Left kidney (tissue), 2 donors: ENCODE measurements around the gene ARCN1. TPM values are rescaled to one million over a fixed set of nuclear protein-coding genes. Genes with fewer than 3 reads are reported as not detected.
"Not testable (repeated sequence)": the region's sequence is repeated elsewhere in the genome, so short reads cannot be mapped to it uniquely, and the experiment has no call there.

ENCODE experiments used
- DNase-seq: peaks from one replicate; pipeline ENCODE4 v3.0.0-alpha.2; 2013
- polyA plus RNA-seq: library from polyadenylated mRNA; unstranded; fragments of 120-200 nt; gene quantifications from one replicate; pipeline ENCODE4 v1.2.1, GENCODE V29; 2013; ENCODE audit not compliant: insufficient read length

The ARCN1 gene
- polyA plus RNA-seq, 1 donor: 191 TPM

DNA sequence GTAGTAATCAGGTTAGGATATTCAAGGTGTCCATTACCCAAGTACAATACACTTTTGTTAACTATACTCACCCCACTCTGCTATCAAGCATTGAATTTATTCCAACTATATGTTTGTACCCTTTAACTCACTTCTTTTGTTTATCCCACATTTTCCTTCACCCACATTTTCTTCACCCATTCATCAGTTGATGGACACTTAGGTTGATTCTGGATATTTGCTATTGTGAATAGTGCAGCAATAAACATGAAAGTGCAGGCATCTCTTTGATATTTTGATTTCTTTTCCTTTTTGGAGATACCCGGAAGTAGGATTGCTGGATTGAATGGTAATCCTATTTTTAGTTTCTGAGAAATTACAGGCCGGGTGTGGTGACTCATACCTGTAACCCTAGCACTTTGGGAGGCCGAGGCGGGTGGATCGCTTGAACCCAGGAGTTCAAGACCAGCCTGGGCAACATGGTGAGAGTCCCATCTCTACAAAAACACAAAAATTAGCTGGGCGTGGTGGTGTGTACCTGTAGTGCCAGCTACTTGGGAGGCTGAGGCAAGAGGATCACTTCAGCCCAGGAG is 34.7 kb upstream of the ARCN1 start:
- no peak for DNase-seq

DNA sequence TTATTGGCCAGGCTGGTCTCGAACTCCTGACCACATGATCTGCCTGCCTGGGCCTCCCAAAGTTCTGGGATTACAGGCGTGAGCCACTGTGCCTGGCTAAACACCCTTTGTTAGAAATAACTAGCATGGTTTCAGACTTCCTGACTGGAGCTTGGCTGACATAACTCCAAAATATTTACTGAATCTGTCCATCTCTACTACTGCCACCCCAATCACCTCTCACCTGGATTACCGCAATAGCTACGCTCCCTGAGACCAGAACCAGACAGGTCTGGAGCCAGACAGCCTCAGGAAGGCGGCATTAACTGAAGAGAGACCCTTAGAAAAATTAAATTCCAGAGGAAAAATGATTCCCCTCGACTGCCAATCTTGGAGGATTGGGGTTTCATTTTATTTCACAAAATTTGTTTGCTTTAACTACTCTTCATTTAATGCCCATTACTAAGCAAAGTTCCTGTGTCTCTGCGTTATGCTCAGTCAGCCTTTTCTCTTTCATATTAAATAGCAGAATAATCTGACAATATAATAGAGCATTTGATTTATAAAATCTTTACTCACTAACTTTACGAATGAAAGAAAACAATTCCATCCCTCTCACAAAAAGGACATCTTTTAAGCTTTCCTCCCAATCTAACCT is 28.1 kb upstream of the ARCN1 start:
- DNase-seq: no peak

DNA sequence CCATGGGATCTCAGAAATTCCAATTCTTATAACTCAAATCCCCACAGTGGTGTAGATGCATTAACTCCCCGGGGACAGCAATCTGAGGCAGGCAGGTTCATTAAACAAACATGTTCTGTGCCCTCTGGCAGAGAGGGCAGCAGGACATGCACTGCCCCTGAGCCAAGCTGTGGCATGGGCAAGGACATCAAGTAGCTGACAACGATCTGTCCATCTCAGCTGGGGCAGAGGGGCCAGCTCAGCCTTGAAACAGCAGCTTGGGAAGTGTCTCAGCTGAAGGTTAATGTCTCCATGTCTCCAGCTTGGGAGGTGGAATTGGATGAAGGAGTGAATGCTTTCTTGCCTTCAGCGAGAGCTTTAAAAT is 27.6 kb upstream of the ARCN1 start:
- DNase-seq: no peak

DNA sequence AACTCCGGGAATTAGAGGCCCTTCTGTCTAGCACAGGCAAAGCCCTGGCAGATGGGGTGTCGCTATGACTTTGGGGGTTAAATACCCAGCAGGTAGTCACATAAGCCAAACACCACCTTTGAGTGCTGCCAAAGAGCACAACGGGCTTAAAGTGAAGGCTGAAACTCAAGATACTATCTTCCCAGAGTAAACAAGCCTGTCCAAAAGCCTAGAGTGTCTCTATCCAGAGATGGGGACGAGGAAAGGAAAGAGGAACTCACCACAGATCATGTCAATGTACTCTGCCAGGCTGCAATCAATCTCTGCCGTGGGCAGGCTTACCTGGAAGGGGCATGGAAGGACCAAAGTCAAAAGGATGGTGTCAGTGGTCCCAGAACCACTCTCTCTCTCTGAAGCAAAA is 26.7 kb upstream of the ARCN1 start:
- no peak for DNase-seq

DNA sequence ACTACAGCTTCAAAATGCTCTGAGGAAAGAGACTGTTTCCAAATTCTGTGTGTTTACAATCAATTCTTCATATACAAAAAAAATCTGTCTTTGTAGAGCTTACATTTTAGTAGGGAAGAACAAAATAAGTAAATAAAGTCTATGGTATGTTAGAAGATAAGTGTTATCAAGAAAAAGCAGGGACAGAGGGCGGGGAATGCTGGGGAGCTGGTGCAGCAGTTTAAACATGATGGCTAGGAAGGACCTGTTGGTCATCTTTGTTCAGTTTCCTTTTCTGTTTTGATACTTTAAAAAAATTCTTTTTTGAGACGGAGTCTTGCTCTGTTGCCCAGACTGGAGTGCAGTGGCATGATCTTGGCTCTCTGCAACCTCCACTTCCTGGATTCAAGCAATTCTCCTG is 25.1 kb upstream of the ARCN1 start:
- no peak for DNase-seq

DNA sequence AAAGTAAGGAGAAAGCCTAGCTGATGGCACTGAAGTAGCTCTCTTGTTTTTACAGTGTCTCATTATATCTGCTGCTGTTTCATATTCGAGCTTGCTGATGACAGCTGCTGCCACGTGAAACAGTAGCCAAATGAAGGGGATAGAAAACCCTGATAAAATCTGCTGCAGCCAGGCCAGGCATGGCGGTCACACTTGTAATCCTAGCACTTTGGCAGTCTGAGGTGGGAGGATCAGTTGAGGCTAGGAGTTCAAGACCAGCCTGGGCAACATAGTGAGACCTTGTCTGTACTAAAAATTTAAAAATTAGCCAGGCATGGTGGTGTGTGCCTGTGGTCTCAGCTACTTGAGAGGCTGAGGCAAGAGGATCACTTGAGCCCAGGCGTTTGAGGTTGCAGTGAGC is 19.9 kb upstream of the ARCN1 start:
- DNase-seq: no peak

DNA sequence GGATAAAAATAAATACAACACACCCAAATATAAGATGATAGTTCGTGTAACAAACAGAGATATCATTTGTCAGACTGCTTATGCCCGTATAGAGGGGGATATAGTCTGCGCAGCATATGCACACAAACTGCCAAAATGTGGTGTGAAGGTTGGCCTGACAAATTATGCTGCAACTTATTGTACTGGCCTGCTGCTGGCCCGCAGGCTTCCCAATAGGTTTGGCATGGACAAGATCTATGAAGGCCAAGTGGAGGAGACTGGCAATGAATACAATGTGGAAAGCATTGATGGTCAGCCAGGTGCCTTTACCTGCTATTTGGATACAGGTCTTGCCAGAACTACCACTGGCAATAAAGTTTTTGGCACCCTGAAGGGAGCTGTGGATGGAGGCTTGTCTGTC is 11.4 kb upstream of the ARCN1 start:
- DNase-seq: no peak

DNA sequence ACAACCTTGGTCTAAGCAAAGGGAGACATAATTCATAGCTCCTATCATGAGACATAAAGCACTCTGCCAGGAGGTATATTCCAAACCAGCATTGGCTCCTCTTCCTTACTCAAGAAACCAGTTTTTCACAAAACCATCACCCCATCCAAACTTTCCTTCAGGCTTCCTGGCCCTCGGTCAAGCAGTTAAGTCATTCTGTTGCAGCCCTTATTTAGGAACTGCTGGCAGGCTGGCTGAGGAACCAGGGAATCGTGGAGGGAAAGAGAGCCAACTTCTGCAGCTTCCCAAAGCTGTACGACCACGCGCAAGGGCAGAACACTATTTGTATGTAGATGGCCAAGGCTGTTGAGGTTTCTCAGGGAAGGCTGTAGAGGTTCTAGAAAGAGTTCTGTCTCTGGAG is 7.2 kb upstream of the ARCN1 start:
- DNase-seq: no peak

DNA sequence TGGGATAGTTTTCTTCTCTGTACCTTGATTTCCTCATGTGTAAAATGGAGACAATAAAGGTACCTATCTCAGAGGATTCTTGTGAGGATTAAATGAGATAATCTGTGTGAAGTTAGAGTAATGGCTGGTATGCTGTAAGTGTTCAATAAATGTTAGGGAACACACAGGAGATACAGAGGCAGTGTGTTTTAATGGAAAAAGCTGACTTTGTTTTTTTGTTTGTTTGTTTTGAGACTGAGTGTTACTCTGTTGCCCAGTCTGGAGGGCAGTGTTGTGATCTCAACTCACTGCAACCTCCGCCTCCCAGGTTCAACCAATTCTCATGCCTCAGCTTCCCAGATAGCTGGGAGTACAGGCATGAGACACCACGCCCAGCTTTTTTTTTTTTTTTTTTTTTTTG is 2.5 kb upstream of the ARCN1 start:
- DNase-seq: no peak

DNA sequence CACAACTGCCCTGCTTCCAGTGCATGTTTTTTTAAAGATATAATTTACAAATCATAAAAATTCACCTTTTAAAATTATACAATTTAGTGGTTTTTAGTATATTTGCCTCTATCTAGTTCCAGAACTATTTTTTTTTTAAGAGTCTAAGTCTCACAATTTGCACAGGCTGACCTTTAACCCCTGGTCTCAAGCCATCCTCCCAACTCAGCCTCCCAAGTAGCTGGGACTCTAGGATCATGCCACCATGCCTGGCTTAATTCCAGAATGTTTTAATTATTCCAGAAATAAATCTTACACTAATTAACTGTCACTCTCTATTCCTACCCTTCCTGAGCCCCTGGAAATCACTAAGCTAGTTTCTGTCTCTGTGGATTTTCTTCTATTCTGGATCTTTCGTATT is 1.4 kb upstream of the ARCN1 start:
- no peak for DNase-seq

DNA sequence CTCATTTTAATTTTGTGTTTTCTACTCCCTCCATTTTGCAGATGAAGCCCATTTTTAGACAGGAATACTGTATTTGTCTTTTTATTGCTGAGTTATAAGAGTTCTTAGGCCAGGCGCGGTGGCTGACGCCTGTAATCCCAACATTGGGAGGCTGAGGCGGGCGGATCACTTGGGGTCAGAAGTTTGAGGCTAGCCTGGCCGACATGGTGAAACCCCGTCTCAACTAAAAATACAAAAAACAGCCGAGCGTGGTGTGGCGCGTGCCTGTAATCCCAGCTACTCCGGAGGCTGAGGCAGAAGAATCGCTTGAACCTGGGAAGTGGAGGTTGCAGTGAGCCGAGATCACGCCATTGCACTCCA is 528 bp upstream of the ARCN1 start:
- DNase-seq: not testable (repeated sequence)

DNA sequence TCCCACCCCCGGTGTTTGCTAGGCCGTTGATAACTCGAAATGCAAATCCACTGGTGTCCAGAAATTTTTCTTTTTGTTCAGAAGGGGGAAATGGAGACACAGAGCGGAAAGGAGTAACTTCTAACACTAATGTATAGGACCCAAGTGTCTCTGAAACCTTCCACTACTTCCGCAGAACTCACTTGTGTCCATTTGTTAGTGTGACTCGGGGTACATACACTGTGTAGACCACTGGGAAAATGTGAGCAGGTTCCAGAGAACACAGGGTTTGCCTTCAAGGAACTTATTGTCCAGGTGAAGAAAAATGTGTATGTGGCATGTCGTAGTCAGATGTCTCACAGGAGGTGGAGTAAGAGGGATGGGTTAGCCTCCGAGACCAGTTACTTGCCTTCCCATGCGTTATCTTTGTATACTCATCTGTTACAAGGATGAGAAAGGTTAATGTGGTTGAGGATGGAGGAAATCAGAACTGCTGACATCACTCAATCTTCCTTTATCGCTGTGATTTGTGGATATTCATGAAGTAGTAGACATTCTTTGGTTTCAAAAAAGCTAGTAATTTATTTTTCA is 857 bp downstream of the ARCN1 start:
- DNase-seq: peak; percentile 47

DNA sequence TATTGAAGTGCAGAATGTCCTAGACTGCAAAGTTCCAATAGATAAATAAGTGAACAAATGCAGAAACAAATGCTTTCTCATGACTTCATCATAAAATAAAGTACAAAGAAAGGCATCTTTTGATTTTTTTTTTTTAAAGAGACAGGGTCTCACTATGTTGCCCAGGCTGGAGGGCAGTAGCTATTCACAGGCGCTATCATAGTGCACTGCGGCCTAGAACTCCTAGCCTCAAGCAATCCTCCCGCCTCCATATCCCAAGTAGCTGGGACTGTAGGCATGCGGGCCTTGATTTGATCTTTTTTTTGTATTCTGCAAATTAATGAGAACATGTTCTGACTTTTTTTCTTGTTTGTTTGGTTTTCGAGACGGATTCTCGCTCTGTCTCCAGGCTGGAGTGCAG is 2.4 kb downstream of the ARCN1 start:
- no peak for DNase-seq

DNA sequence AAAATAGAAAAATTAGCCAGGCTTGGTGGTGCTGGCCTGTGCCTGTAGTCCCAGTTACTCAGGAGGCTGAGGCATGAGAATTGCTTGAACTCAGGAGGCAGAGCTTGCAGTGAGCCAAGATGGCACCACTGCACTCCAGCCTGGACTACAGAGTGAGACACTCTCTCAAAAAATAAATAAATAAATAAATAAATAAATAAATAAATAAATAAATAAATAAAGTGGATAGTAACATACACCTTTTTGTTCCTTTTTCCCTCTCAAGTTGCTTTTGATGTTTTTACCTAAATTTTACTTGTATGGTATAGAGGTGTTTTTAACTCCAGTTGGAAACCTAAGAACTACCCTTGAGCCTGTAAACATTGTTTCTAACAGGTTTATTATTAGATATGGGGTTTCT is 5.8 kb downstream of the ARCN1 start:
- DNase-seq: not testable (repeated sequence)

DNA sequence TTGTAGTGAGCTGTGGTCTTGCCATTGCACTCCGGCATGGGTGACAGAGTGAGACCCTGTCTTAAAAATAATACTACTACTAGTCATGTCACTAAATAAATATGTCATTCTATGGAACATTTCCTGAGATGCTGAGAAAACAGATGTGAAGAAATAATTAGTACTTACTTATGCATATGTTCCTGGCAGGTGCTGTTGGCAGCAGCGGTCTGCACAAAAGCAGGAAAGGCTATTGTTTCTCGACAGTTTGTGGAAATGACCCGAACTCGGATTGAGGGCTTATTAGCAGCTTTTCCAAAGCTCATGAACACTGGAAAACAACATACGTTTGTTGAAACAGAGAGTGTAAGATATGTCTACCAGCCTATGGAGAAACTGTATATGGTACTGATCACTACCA is 8.8 kb downstream of the ARCN1 start:
- no peak for DNase-seq

DNA sequence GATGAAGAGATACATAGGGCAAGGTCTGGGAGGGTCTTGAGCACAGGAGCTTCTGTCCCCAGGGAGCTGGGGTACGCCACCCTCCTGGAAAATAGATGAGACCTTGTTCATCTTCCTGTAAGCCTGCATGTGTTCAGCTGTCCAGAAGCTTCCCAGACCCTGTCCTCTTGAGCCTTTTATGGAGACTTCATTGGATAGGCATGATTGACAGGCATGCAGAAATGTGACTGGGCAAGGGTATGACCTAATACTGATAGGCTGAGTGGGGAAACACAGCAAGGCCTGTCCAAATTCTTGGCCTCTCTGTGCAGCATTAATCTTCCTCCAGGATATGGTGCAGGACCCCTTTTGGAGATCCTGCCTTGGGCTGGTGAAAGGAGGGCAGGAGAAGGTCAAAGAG is 15.7 kb downstream of the ARCN1 start:
- DNase-seq: no peak

DNA sequence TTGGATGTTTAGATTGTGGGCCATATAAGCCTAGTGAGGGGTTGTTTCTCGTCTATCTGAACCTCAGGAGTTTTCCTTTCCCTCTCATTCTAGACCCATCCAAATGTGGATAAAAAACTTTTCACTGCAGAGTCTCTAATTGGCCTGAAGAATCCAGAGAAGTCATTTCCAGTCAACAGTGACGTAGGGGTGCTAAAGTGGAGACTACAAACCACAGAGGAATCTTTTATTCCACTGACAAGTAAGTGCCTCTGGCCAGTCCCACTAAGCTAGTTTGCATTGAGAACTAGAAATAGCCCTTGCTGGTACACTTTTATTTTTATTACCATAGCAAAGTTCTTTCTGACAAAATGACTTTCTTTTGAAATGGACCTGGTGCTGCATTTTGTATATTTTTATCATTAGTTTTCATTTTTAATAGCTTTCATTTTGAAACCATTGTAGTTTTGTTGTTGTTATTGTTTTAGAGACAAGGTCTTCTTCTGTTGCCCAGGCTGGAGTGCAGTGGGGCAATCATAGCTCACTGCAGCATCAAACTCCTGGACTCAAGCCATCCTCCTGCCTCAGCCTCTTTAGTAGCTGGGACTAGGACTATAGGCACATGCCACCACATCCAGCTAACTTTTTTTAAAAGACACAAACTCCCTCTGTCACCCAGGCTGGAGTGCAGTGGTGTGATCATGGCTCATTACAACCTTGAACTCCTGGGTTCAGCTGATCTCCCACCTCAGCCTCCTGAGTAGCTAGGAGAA is 20.6 kb downstream of the ARCN1 start:
- no peak for DNase-seq

DNA sequence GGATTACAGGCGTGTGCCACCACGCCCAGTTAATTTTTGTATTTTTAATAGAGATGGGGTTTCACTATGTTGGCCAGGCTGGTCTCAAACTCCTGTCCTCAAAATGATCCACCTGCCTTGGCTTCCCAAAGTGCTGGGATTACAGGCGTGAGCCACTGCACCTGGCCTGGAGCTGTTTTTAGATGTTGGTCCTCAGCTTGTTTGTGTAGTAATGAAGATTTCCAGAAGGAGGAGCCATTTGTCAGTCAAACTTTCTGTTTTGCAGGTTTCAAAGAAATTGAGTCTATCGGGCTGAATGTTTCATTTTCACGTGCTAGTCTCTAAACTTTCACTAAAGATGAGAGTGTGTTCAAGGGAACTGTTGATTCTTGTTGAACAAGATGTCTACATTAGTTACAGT is 22.8 kb downstream of the ARCN1 start:
- not testable (repeated sequence) for DNase-seq

DNA sequence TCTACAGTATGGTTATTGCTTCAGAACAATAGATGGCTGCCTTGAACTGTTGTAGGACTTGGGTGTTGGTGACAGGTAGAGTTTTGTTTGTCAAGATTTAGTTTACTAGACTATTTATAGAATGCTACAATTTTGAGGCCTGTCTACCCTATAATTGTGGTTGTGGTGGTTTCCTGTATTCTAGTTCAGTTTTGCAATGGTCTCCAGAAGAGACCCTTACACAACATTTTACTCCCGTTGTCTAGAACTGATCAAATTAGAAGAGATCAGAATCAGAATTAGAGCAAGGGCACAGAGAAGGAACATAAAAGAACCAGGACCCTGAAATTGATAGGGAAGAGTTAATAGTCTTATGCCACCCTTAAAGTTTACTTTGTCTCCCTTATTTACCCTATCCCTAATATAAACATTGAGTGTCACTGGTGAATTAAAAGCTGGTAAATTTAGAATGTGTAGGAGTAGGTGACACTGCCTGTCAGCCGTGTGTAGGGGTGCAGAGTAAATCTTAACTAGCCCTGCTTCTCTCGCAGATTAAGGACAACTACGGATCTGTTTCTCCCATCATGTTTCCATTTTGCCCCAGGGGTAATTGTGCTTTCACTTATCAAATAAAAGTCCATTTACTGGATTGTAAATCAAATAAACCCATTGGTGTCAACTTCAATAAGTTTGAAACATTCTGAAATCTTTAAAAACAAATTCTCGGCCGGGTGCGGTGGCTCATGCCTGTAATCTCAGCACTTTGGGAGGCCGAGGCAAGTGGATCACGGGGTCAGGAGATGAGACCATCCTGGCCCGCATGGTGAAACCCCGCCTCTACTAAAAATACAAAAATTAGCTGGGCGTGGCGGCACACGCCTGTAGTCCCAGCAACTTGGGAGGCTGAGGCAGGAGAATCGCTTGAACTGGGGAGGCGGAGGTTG is 24.3 kb downstream of the ARCN1 start:
- DNase-seq: no peak

DNA sequence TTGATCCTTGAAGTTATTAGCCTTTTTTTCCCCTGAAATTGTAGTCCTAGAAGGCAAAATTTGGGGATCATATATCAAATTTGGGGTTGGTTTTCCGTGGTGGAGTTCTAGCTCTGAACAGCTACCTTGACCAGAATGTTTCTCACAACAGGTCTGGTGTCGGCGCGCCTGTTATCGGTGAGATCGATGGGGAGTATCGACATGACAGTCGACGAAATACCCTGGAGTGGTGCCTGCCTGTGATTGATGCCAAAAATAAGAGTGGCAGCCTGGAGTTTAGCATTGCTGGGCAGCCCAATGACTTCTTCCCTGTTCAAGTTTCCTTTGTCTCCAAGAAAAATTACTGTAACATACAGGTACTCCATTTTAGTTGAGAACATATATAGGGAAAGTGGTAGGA is 25.3 kb downstream of the ARCN1 start:
- no peak for DNase-seq

DNA sequence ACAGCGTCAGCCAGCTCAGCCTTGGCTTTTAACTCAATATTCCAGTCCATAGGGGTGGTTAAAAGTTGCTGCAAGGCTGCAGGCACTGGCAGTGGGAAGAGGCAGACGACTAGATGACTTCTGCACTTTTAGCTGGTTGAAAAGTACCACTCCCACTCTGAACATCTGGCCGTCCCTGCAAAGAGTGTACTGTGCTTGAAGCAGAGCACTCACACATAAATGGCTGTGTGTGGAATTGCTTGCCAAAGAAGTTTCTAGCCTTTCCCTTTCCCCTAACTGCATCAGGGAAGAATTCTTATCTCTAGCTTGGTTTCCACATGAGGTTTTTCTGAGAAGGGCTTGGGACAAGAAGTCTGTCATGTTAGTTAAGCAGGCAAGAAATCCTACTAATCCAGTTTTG is 30.1 kb downstream of the ARCN1 start:
- DNase-seq: no peak

DNA sequence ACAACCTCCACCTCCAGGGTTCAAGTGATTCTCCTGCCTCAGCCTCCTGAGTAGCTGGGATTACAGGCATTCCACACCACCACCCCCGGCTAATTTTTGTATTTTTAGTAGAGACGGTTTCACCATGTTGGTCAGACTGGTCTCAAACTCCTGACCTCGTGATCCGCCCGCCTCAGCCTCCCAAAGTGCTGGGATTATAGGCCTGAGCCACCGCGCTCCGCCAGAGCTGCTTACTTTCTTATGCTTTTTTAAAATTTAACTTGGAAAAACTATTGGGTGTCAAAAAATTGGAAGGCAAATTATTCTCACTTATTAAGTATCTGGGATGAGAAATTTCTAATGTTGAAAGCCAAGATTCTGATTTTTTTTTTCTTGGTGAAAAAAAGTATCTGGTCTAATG is 31.5 kb downstream of the ARCN1 start:
- not testable (repeated sequence) for DNase-seq

DNA sequence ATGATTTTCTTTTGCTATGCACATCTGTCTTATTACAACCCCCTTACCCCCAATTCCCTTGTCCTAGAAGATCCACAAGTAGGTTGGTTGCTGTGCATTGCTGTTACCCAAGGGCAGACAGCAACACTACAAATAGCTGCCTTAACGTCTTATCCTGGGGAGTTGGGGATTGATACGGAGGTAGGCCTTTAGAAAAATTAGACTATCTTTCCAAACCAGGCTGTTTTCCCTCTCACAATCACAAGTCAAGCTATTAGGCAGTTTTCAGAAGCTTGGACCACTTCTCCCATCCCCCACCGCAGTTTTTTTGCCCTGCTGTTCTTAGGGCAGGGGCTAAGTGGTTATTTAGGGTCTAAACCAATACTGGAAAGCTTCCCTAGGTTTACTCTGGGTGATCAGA is 32.4 kb downstream of the ARCN1 start:
- DNase-seq: no peak
